Prostate gland (tissue), 2 donors: ENCODE measurements around the gene KCNMB1.

Source experiments
- CTCF ChIP-seq, 4 experiments: fragments of 200-600 bp in 2 of 4; fragments of 450-650 bp in 2 of 4; sonication (generic) in 2 of 4; IDR thresholded peaks; 1 replicate in 3 of 4; 2 replicates in 1 of 4; pipeline ENCODE4 v1.5.1; 2016 to 2019; ENCODE audit warnings: antibody characterized with exemption in 4 of 4, mild to moderate bottlenecking in 2 of 4, moderate library complexity in 2 of 4
- POLR2AphosphoS5 ChIP-seq: sonication (generic); formaldehyde crosslinking; IDR thresholded peaks from one replicate; pipeline ENCODE4 v1.6.1; 2017; ENCODE audit warnings: antibody characterized with exemption

- TF ChIP-seq CTCF (IDR thresholded peaks at IDR 0.05) (no peak), POLR2AphosphoS5 (no peak)
Measured at GRCh38 chr5:170407062-170407461, 17.9 kb upstream of the KCNMB1 start.
